DND-41 (cell line): ENCODE measurements around the gene PSMD14.

ENCODE experiments used
- CTCF ChIP-seq: IDR thresholded peaks from 2 replicates; pipeline ENCODE4 v1.5.1; 2012; ENCODE audit warnings: borderline replicate concordance, low read length, moderate library complexity, mild to moderate bottlenecking; ENCODE audit not compliant: poor library complexity, severe bottlenecking; ENCODE audit errors: extremely low read depth
- EZH2 ChIP-seq: IDR thresholded peaks from 3 replicates; pipeline ENCODE4 v1.6.1; 2012; ENCODE audit warnings: borderline replicate concordance, low read depth, mild to moderate bottlenecking, moderate library complexity, low read length, inconsistent platforms; ENCODE audit not compliant: severe bottlenecking

- TF ChIP-seq CTCF = no peak
- no peak for TF ChIP-seq EZH2
Observed at GRCh38 chr2:161386228-161386824, 78.1 kb downstream of the PSMD14 start.
